Retinal pigment epithelial cell (primary cell): Measurements from ENCODE around the gene SLC38A9.

Experiments
- DNase-seq: peaks from one replicate; pipeline ENCODE4 v3.0.0-alpha.2; 2010; ENCODE audit warnings: low read depth
- H3K4me3 ChIP-seq: 2 replicates; pipeline ENCODE4 v1.5.1; 2011; ENCODE audit warnings: mild to moderate bottlenecking, low read length, control low read depth, moderate library complexity
- CTCF ChIP-seq: conservative IDR thresholded peaks from 2 replicates; pipeline ENCODE4 v1.5.1; 2011; ENCODE audit warnings: low read depth, low read length, control low read depth, inconsistent platforms

SLC38A9 gene

DNA sequence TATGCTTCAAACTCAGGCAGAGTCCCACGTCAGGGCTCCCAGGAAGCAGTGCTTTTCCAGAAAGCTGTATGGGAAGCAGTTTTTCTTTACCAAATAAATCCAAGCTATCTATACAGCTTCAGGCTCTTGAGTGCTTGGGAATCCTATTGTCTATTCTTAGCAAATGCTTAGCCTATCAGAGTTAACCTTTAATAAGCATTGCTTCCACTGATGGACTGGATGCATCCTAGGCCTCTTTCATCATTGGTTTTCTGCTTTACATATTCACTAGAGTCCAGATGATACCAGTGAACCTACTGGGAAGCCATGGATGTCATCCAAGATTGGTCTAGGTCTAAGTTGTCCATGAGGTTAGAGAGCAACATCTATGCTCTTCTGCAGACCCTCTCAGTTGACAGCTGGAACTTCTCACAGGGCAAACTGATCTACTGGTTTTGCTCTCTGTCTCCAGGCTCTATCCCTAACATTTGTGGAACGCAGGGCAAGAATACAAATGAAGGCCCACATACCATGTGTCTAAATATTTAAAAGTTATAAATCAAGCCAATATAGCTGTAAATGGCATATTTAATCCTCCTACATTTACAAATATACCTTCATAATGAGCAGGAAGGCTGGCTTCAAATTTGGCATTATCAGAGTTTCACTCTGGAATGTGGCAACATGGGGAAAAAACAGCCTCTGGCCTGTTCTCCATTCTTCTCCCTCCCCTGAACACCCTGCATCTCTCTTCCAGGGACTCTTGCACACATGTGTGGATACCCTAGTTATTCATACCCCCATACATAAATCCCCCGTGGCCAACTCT lies 127.5 kb downstream of the SLC38A9 start:
- H3K4me3 ChIP-seq, result no peak overlapping the region
- TF ChIP-seq CTCF, result no peak

GRCh38 chr5:55583578-55583977 lies 128.5 kb downstream of the SLC38A9 start:
- TF ChIP-seq CTCF, result no peak
- DNase-seq, result no peak
- H3K4me3 ChIP-seq, result no peak overlapping the region

More for the DNA sequence above, 127.5 kb downstream of the SLC38A9 start:
- no peak for DNase-seq

GRCh38 chr5:55582256-55582655 lies 129.9 kb downstream of the SLC38A9 start:
- TF ChIP-seq CTCF, result no peak
- no peak for DNase-seq
- H3K4me3 ChIP-seq, result no peak overlapping the region

- TF ChIP-seq CTCF, result no peak
- no peak for DNase-seq
These were observed 132.1 kb downstream of the SLC38A9 start for GRCh38 chr5:55580042-55580441.

GRCh38 chr5:55578771-55579170 lies 133.4 kb downstream of the SLC38A9 start:
- DNase-seq, result no peak
- no peak for TF ChIP-seq CTCF
- H3K4me3 ChIP-seq, result no peak overlapping the region

More at GRCh38 chr5:55580042-55580441, 132.1 kb downstream of the SLC38A9 start:
- no peak overlapping the region for H3K4me3 ChIP-seq

DNA sequence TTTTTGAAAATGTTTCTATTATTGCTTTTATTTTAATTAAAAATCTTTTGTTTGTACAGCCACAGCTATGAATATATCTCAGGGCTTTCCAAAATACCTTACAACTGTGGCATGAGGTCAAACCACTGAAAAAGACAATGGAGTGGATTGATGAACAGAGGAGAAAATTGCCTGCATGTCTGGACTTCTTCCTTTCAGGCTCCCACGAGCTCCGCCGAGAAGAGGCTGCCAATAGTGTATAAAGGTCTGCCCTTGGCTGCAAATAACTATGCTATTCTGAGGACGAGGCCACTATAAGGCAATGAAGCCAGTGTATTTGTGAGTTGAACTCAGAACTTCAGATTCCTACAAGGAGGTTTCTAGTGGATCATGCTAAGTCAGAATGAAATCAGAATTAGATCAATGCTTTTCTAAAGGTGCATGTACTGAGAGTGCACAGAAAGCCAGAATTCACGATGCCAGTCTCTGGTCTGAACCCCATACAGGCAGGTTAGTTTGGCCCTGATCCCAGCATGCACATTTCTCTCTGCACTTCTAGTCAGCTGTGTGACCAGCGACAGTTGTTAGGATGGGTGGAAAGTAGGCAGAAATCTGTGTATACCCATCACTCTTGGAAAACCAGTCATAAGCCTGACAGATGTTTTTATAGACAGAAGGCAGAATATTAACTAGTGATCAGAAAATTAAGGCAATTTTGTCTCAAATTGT lies 134.6 kb downstream of the SLC38A9 start:
- no peak overlapping the region for H3K4me3 ChIP-seq
- DNase-seq, result no peak
- no peak for TF ChIP-seq CTCF

GRCh38 chr5:55576661-55577060 lies 135.5 kb downstream of the SLC38A9 start:
- no peak for TF ChIP-seq CTCF
- DNase-seq, result no peak
- no peak overlapping the region for H3K4me3 ChIP-seq
